Bone marrow (tissue), 2 donors: ENCODE data around the gene TNIK.

ENCODE experiments used
- DNase-seq, 2 donors: peaks; one replicate each; lab custom pipeline; 2025; lab: John Stamatoyannopoulos, UW

The TNIK gene

DNA sequence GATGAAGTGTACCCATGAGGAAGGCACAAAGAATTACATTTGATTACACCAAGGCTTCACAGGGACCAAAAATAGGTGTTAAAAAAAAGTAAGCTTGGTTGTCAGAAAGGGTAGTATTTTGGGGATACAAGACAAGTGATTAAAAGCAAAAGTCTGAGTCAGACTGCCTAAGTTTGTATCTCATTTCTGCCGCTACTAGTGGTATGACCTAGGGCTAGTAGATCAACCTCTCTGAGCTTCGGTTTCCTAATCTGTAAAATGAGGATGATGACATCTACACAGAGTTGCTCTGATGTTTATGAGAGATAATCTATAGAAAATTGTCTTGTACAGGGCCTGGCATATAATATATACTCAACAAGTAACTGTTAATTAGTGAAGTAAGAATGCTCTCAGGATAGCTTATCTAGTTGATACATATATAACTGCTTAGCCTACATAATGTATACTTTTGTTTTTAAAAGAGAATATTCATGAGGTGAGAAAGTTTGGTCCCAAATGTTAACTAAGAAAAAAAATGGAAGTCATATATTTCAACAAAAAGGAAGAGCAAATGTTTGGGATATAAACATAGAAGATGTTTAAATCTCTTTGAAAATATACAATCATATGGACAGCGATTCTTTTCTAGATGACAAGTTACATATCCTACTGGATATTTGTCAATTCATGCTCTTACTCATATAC is 270.7 kb downstream of the TNIK start:
- DNase-seq: no peak

DNA sequence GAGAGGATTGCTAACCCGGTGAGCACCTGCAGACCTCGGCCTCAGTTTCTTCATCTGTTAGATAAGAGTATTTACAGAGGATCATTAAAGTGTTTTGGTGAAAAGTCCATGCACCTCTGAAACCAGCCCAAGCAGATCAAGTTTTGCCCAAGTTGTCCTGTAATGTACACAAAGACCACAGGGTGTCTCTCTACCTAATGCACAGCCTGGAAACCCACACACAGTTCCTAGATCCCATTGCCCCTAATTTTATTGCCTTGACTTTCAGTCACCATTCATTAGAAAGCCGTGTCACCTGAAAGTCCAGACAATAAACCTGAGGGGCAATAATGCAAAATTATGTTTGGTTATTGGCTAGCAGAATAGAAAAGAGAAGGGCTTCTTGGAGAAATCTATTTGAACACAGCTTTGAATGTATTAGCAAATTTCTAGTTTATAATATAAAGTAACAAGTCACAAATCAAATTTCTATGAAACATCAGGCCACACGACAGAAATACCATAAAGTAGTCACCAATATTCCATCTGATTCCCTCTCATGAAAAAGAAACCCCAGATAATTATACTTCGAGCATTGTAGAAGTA is 272.4 kb downstream of the TNIK start:
- DNase-seq: peak in 1 of 2 donors; percentile 40

DNA sequence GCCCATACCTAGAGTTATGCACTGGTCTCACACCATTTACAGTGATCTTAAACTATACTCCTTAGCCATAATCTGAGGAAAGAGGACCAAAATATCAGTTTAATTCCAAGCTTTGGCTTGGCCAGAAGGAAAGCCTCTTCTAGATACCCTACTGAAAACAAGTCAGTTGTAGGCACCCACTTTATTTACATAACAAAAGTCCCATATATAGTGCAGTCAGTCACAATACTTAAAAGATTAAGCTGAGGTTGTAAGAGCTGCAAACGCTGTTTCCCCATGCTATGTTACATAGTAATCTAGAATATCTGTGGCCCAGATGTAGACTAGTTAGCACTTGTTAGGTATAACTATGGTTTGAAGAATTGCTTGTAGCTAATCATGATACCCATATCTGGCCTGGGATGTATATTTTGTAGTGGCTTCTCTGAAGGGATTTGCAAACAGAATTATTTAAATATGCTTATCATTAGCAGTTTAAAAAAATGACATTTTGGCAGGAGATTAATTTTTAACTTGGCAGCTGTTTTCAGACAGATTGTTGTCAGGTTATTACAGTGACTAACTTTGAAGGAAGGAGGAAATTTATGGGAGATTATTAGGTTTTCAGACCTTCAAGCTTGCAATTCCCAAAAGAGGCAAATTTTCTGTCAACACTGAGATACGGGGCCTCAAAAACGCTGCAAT is 273.2 kb downstream of the TNIK start:
- DNase-seq: no peak

DNA sequence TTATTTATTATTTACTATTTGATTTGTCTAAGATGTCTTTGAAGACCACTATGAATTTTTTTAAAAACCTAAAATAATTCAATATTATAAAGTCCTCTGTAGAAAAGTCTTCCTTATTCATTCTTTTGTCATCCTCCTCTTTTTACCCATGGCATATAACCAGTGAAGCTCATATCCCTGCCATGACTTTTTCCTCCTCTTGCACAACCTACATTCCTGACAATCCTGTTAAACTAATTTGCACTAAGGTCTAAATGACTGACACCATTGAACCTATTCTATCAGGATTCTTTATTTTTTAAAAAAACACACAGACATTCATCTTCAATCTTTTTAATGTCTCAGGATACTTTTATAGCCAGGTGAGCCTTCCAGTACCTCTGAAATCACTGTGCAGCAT is 273.8 kb downstream of the TNIK start:
- no peak for DNase-seq

DNA sequence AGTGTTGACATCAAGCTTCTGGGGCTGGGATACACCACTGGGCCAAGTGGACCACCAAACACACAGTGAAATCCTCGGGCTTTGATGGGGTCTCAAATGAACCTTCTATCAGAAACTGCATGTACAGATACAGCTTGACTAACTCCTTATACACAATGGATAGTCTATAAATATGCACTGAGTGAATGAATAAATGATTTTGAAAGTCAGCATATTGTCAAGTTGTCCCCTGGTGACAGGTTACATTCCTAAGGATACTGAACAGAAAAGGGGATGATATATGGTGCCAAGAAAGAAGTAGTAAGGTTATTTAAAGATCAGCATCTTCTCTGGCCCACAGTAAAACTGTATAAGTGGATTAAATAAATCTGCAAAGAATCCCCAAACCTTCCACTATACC is 274.2 kb downstream of the TNIK start:
- no peak for DNase-seq

DNA sequence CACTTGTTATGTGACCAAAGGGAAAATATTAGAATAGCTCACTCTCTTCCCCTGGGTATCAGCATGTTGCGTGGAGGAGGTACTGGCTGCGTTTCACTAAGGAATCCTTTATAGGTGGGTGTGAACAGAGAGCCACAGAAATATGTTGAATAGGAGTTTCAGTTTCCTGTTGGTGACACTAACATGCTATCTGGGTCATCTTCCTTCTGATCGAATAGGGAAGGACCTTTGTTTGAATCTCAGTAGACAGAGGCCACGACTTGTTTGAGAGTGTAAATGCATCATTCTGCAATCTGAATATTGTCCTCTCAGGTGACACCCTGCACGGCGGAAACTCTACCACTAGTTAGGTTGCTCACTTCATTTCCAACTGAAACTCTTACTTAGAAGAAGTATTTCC is 275.8 kb downstream of the TNIK start:
- no peak for DNase-seq

DNA sequence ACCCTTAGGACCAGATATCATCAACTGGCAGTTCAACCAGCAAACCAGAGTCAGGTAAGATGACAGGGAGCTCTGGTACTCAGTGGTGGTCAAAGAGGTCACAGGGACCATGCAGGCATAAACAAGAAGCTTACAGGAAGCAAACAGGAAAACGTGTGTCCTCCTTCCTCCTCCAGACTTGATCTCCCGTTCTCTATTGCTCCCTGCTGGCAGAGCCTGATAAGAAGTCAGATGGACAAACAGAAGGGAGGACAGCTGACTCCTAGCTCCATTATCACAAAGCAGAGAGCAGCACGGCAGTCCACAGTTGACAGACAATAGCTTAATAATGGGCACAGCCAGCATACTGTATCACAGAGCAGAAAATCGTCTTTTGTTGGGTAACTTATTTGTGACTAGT is 277.2 kb downstream of the TNIK start:
- DNase-seq: no peak

DNA sequence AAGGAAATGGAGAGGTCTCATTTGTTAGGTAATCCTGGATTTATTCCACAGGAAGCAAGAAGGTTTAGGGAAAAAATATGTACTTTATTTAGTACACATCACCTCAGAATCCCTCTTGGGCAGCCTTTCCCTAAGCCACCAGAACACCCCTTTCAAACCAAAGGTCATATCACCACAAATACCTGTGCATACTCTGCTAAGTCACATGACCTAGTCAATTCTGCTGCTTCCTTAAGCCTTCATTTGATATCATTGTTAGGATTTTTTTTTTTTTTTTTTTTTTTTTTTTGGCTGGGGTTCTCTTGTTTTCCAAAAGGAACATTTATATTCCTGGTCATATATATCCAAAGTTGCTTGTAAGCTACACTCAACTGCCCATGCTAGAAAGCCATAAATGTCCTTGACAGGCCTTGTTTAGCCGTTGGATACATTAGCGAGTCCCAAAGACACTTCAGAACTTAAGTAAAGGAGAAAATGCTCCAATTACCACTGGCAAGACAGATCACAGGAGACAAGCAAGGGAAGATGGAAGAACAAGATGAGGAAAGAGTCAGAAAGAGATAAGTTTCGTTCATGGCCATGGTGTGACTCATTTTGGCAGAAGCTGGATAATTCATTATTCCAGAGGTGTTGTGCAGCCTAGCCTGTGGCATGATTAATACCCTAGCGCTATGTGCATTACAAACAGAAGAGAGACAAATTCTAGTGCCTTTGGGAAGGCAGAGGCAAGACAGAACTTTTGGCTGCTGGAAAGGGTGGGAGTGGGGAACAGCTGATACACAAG is 278.1 kb downstream of the TNIK start:
- no peak for DNase-seq

DNA sequence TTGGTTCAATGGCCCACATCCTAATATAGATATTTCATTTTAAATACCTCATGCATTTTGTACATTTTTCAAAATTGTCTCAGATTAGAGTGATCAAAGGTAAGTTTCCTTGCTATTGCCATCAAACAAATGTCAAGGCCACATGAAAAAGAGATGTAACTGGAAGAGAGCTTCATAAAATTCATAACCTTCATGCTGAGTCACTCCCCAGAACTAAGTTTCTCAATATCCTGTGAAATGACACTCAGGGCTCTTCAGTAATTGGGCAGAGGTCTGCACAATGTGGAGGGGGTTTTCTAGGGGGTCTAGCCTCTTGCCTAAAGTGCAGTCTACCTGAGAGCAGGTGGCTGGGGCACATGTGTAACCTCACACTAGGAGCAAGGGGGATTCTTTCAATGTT is 281.5 kb downstream of the TNIK start:
- DNase-seq: peak in 1 of 2 donors; percentile 51

DNA sequence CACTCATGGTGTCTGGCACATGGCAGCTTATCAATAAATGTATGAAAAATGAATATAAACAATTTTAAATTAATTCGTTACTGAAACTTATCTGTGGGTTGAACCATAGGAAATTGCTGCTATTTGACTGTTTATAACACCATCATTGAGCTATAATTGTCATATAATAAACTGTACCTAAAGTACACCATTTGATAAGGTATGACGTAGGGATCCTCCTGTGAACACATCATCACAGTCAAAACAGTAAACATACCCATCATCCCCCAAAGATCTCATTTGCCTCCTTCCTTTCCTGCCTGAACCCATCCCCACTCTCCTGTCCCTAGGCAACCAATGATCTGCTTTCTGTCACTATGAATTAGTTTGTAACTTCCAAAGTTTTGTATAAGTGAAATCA is 282.7 kb downstream of the TNIK start:
- no peak for DNase-seq

DNA sequence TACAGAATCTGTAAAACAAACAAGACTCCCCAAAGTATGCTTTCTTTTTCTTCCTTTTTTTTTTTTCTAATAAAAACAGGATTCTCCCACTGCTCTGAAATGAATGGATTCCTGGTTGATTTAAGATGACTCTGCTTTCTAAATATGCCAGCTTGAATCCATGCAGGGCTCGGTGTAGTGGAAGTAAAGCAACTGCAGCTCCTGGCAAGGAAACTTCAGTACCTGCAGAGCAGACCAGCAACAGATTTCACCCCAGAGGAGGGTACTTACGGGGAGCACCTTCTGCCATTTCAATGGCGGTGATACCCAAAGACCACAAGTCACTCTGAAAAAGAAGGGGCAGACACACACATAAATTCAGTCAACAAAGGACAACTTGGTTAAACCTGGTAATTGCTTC is 283.1 kb downstream of the TNIK start:
- no peak for DNase-seq

DNA sequence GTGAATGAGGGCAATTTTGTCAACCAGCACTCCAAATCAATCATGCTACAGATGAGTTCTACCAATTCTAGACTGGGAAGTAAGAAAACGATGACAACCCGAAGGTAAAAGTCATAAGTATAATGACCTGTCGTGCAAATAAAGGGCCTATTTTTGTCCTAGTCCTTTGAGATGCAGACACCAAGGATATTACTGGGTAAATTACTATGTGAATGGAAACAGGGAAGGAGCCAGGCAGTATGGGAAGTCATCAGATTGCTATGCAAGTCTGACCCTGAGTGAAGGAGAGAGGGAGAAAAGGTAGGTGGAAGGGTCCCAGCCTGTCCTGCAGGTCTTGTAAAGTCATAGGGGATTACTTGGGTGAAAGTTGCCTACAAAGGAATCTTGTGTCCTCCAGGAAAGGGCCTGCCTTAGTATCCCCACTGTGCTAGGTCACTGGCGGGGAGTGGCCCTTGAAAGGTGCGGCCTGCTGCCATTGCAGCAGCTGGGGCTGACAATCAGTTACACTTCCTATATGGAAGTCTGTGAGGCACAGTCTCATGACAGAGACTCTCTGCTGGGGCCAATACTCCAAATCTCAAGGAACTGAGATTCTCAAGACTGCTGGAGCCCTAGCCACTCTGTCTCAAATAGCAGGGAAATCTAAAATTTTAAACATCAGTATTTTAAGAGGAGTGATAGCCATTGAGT is 283.8 kb downstream of the TNIK start:
- no peak for DNase-seq

DNA sequence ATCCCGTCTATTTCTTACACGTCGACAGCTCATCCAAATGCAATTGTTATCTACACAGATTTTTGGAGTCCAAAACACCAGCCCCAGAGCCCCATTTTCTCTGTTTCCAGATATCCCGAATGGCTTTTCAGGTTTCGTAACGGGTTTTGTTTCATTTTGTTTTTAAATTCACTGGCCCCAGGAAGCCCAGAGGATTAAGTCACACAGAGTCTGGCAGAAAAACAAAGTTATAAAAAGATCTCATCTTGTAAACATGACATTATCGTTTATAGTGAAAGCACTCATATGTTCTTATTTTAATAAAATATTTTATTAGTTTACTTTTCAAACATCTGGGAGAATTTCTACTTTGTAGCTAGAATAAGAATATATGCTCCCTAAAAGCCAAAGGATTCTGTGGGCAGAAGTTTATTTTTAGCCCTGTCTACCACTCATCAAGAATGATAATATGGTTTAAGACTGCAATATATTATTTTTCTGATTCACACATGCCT is 284.4 kb downstream of the TNIK start:
- no peak for DNase-seq

DNA sequence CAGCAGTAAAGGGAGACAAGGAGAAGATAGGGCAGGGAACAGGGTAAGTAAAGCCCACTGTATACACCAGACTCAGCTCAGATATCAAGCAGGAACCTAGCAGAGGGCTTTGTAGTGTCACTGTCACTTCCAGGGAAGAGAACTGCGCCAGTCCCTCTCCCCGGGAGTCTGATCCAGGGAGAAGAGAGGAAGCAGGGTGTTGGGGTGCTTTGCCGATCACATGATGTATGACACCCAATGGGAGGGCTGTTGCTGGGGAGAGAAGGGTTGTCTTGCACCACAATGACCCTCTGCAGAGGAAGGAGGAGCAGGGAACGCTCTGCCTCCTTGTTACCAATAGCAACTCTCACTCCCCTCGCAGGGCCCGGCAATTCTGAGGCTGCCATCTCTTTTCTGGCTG is 286.5 kb downstream of the TNIK start:
- DNase-seq: peak in 1 of 2 donors; percentile 14

DNA sequence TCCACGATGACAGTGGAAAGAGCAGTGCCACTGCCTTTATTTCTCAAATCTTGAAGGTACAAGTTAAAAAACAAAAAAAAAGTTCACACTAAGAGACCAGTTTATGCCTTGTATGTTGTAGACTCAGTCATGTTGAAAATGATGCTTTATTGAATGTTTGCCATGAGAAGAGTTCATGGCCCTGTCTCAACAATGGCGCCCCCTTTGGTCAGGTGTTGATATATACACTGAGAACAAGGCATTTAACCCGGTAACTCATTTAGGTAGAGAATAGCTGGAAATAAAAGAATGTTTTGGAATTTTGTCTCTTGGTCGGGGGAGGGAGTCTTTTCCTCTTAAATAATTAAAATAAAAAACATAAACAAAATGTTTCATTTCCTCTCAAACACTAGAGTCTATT is 288.1 kb downstream of the TNIK start:
- DNase-seq: no peak

DNA sequence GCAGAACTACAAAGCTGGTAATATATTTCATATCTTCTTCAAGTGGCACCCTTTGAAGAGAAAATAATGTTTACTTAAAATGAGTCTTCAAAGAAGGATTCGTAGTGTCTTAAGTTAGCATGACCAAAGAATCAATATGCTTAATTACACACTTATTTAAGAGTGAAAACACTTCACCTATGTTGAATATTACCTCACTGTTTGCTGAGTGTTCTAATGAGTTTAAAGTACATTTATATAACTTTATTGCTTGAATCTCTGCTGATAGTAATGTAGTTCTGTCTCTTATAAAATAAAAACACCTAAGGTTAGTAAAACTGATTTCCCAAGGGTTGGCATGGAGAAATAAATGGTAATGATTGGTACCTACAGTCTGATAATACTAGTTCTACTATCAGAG is 290.3 kb downstream of the TNIK start:
- no peak for DNase-seq

DNA sequence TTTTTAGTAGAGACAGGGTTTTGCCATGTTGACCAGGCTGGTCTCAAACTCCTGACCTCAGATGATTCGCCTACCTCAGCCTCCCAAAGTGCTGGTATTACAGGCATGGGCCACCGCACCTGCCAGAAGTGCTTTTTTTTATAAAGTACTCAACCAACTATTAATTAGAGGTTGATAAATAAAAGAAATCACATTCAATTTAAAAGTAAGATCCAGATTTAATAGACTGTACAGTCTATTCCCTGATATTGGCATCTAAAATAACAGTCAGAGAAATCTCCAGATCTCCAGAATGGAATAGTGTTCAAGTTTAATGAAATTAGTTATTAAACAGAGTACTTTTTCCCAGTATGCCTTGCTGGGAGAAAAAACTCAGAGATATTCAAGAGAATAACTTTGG is 290.8 kb downstream of the TNIK start:
- no peak for DNase-seq

DNA sequence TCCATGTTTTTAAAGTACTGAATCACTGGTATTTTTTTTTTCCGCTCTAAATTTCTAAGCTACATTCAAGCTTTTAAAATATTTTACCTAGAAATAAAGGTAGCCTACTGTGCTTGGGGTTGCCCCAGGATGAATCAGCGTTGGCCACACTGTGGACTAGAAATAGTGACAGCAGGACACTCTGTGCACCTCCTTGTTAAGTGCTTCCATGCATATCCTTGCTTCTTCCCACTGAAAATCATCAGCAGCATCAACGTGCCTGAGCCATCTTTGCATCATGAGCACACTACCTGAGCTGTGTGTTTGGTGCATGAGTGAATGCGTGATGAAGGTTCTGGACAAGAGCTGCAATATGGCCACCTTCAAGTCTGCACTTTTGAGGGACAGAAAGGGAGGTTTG is 291.7 kb downstream of the TNIK start:
- no peak for DNase-seq

DNA sequence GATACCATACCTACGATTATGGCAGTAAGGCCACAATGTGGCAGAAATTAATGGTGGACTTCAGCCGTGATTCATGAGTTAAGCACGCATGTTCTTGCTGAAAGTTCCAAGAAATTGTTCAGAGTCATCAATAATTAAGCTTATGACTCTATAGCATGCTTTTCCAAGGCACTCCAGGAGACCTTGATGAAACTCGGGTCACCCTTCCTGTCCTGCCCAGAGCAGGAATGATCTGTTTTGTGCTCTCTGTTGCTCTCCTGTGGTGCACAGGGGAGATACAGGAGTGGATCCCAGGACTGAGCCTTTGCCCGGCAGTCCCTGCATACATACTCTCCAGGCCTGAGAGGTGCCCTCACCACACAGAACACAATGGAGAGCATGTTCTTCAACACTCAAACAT is 292.1 kb downstream of the TNIK start:
- no peak for DNase-seq

DNA sequence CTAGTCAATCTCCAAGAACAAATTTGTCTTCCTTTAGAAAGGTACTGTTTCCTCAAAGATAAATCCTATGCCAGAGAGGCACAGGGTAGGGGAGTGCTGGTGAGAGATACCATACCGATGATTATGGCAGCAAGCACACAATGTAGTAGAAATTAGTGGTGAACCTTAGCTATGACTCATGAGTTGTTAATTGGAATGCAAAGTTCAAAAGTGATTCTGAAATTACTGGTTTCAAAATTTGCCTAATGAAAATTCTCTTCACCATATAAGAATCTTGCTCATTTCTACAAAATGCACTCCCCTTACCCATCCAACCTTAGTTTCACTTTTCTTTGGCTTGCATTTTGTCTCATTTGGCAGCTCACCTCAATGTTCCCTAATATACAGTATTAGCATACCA is 294.2 kb downstream of the TNIK start:
- DNase-seq: no peak

DNA sequence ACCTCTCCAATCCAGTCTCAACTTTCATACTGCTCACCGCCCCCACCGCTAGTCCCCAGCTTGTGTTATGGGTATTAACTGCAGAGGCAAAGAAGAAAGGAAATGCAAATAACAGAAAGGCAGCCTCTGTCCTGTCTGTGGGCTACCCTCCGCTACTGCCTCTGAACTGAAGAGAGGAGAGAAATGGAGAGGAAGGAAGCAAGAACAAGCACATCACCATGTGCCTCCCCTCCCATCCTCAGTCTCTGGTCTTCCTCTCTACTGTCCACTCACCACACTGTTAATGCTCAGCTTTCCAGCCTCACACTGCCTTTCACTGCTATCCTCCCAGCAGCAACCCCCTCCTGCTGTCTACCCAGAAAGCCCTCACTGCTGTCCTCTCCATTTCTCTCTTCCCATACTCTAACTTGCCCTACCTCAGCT is 294.7 kb downstream of the TNIK start:
- no peak for DNase-seq

DNA sequence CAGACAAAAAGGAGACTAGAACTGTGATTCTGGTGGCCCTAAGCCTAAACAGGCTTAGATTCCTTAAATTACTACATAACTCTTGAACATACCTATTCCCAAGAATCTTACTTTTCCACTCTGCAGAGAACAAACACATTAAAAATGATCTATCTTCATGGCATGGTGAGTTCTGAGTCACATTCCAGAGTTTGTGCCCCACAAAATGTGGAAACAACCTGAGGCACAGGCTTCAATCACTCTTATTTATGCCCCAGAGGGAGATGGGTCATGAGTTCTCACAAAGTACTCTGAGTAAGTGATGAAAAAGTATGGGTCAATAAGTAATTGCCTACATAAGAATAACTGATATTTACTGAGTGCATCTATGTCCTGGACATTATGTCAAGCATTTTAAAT is 296.1 kb downstream of the TNIK start:
- no peak for DNase-seq
